Umbilical cord (tissue), 2 donors: ENCODE results near the gene RNF10. TPM values are rescaled to one million over a fixed set of nuclear protein-coding genes. Genes with fewer than 3 reads are reported as not detected.
"Not testable (repeated sequence)": the region's sequence is repeated elsewhere in the genome, so short reads cannot be mapped to it uniquely, and the experiment has no call there.

ENCODE experiments used
- DNase-seq: peaks from one replicate; pipeline ENCODE4 v3.0.0-alpha.2; 2015; ENCODE audit warnings: low spot score
- total RNA-seq: library from RNA; depleted of rRNA; stranded (reverse); fragments of >200 nt; gene quantifications from one replicate; pipeline ENCODE4 v1.2.3, GENCODE V29; 2014; ENCODE audit warnings: low replicate concordance; ENCODE audit not compliant: insufficient read depth

RNF10 gene
- total RNA-seq, 1 donor from 2014 or later: 86.9 TPM

DNA sequence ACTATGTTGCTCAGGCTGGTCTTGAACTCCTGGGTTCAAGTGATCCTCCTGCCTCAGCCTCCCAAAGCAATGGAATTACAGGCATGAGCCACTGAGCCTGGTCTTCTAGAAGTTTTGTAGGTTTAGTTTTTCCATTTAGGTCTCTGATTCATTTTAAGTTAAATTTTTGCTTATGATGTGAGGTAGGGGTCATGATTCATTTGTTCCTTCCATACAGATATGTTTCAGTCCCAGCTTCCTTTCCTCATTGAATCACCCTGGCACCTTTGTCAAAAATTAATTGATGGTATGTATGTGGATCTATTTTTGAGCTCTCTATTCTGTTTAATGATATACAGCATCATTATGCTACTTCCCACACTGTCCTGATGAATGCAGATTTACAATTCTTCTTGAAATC lies 80.7 kb downstream of the RNF10 start:
- no peak for DNase-seq

DNA sequence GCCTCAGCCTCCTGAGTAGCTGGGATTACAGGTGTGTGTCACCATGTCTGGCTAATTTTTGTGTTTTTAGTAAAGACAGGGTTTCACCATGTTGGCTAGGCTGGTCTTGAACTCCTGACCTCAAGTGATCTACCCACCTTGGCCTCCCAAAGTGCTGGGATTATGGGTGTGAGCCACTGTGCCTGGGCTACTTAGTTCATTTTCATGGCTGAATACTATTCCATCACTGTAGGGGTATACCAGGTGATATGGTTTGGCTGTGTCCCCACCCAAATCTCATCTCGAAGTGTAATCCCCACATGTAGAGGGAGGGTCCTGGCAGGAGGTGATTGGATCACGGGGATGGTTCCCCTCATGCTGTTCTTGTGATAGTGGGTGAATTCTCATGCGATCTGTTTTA lies 83.0 kb downstream of the RNF10 start:
- DNase-seq: not testable (repeated sequence)

DNA sequence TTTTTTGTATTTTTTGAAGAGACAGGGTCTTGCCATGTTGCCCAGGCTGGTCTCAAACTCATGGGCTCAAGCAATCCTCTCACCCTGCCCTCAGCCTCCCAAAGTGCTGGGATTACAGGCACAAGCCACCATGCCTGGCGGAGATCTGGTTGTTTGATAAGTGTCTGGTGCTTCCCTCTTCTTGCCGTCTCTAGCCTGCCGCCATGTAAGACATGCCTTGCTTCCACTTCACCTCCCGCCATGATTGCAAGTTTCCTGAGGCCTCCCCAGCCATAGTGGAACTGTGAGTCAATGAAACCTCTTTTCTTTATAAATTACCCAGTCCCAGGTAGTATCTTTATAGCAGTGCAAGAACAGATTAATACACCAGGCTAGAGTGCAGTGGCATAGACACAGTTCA lies 83.6 kb downstream of the RNF10 start:
- not testable (repeated sequence) for DNase-seq

DNA sequence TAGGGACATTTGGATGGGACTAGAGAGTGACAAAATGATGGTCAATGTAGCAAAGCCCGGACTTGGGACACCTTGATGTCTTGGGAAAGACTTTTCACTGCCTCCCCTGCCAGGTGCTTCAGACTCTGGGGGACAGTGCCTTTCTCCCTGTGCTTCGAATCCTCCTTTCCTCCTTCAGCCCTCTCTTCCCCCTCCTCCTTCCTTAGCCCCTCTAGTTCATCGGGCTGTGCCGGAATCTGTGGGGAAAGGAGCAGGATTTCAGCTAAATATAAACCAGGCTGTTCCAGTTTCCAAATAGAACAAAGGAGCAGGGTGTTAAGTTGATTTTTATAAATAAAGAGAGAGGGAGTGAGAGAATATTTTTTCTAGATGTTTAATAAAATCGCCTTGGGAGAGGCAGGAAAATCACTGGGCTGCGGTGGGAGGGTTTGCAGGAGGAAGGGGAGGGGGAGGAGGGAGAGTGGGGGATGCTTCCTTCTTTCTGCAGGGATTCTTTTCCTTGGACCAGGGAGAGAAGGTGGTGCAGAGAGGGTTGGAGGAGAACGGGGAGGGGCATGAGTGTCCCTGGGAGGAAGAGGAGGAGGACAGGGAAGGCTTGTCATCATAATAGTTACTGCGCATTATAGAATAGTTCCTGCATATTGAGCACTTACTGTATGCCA lies 84.9 kb downstream of the RNF10 start:
- no peak for DNase-seq

DNA sequence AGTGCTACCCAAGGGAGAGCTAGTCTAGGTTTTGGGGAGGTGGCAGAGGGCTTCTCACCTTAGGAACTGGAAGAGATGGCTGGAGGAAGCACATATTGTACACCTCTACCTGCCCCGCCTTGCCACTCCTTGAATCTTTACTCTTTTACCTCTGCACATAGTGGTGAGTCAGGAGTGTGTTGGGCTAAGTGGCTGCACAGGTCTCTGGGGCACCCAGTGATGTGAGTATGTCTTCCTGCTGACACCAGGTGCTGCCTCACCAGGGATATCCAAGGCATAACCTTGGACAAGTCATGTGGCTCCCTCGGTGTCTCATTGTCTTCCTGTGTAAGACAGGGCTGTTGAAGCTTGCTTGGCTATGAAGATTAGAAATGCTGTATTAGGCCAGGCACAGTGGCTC lies 86.5 kb downstream of the RNF10 start:
- no peak for DNase-seq

DNA sequence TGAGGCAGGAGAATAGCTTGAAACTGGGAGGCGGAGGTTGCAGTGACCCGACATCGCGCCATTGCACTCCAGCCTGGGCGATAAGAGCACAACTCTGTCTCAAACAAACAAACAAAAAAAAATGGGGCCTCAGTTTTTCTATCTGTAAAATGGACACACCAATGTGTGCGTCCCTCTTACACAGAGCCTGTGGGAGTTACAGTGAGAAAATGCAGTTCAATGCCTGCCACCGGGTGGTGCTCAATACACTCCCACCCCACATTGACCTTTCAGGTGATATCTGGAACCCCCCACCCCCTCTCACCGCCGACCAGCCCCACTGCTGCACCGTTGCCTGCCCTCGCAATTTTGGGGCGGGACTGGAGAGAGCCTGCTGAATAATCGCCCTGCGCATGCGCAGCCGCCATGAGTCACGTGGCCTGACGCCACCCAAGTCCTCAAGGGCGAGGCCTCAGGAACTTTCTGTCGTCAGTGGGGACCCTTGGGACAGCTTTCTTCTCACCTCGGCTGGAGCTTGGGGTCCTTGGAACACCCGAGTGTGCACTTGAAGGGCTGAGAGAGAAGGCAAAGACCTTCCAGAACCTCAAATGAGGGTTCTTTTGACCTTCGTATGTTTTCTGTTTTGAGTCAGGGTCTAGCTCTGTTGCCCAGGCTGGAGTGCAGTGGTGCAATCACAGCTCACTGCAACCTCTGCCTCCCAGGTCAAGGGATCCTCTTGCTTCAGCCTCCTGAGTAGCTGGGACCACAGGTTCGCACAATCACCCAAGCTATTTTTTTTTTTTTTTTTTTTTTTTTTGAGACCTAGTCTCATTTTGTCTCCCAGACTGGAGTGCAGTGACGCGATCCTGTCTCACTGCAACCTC lies 91.6 kb downstream of the RNF10 start:
- DNase-seq: no peak

Other genes with a start within 250 kb of the RNF10 start
- under 0.01 TPM for gene RNU4-2, start 242.5 kb upstream of the RNF10 start, total RNA-seq
- under 0.01 TPM for gene RNU4-1, start 241.1 kb upstream of the RNF10 start, total RNA-seq
- gene SIRT4, start 232.0 kb upstream of the RNF10 start, total RNA-seq: not detected
- gene PLA2G1B, start 206.6 kb upstream of the RNF10 start, total RNA-seq: not detected
- gene MSI1, start 165.2 kb upstream of the RNF10 start, total RNA-seq: 0.96 TPM
- gene COX6A1, start 96.2 kb upstream of the RNF10 start, total RNA-seq: 351 TPM
- 25.5 TPM for gene TRIAP1, start 88.0 kb upstream of the RNF10 start, total RNA-seq
- 27.0 TPM for gene GATC, start 87.9 kb upstream of the RNF10 start, total RNA-seq
- 86.7 TPM for gene SRSF9, start 64.6 kb upstream of the RNF10 start, total RNA-seq
- 202 TPM for gene DYNLL1, start 38.2 kb upstream of the RNF10 start, total RNA-seq
- gene COQ5, start 5.2 kb upstream of the RNF10 start, total RNA-seq: 23.1 TPM
- gene POP5, start 47.0 kb downstream of the RNF10 start, total RNA-seq: 11.3 TPM
- gene CABP1, start 106.3 kb downstream of the RNF10 start, total RNA-seq: 3.9 TPM
- gene MLEC, start 152.8 kb downstream of the RNF10 start, total RNA-seq: 64.0 TPM
- 16.4 TPM for gene UNC119B, start 176.1 kb downstream of the RNF10 start, total RNA-seq
- gene ACADS, start 191.5 kb downstream of the RNF10 start, total RNA-seq: 7.7 TPM